K562 (cell line): ENCODE results near the gene GPR85. TPM values are rescaled to one million over a fixed set of nuclear protein-coding genes. Genes with fewer than 3 reads are reported as not detected.
A peak's percentile ranks its signal among the peaks of the same experiment; 100 is the strongest.

ENCODE experiments used
- ATF1 ChIP-seq, 2 experiments: fragments of 450-650 bp in 1 of 2; IDR thresholded peaks; 2 replicates each; pipeline ENCODE4 v1.6.1; 2016; ENCODE audit warnings: missing compliant biosample characterization in 1 of 2, missing genetic modification characterization in 1 of 2
- DNMT1 ChIP-seq: fragments of 450-650 bp; IDR thresholded peaks from 2 replicates; pipeline ENCODE4 v1.6.1; 2016; ENCODE audit warnings: antibody characterized with exemption, mild to moderate bottlenecking
- HNRNPH1 ChIP-seq: fragments of 200-400 bp; formaldehyde crosslinking; optimal IDR thresholded peaks from 2 replicates; pipeline ENCODE3; 2017; ENCODE audit warnings: low read depth, mild to moderate bottlenecking, low read length, moderate library complexity
- JUN ChIP-seq, 2 experiments: sonication (generic) in 1 of 2; formaldehyde crosslinking in 1 of 2; IDR thresholded peaks; 2 replicates each; pipeline versions ENCODE4 v1.6.1 to v1.8.0; 2012 to 2022; ENCODE audit warnings: borderline replicate concordance in 2 of 2, mild to moderate bottlenecking in 2 of 2, improper control_type of control experiment in 1 of 2, low read depth in 1 of 2, low read length in 1 of 2, missing genetic modification reagents in 1 of 2
- PTTG1 ChIP-seq: fragments of 450-650 bp; IDR thresholded peaks from 2 replicates; pipeline ENCODE4 v1.6.1; 2016; ENCODE audit warnings: low read depth, mild to moderate bottlenecking, missing genetic modification characterization, missing compliant biosample characterization
- RAD51 ChIP-seq: fragments of 450-650 bp; IDR thresholded peaks from 2 replicates; pipeline ENCODE4 v1.7.1; 2016; ENCODE audit warnings: low read depth, mild to moderate bottlenecking, borderline replicate concordance
- SMARCB1 ChIP-seq: IDR thresholded peaks from 2 replicates; pipeline ENCODE4 v1.6.1; 2011; ENCODE audit warnings: improper control_type of control experiment, low read depth; ENCODE audit not compliant: insufficient read length
- SNRNP70 ChIP-seq: fragments of 200-400 bp; formaldehyde crosslinking; optimal IDR thresholded peaks from 2 replicates; pipeline ENCODE3; 2017; ENCODE audit warnings: low read depth, low read length
- TAF1 ChIP-seq: IDR thresholded peaks from 2 replicates; pipeline ENCODE4 v1.6.1; 2011; ENCODE audit warnings: mild to moderate bottlenecking, low read length, moderate library complexity; ENCODE audit not compliant: insufficient read depth, control insufficient read depth, severe bottlenecking; ENCODE audit errors: extremely low read depth
- VEZF1 ChIP-seq: fragments of 200-800 bp; sonication (Bioruptor generic); IDR thresholded peaks from 2 replicates; pipeline ENCODE4 v1.6.1; 2017; ENCODE audit warnings: missing genetic modification characterization, missing compliant biosample characterization
- ZNF764 ChIP-seq: fragments of 250-450 bp; sonication (Bioruptor Pico); IDR thresholded peaks from 2 replicates; pipeline ENCODE4 v1.4.0; 2020; ENCODE audit warnings: low read depth, mild to moderate bottlenecking, moderate library complexity
- ZNF79 ChIP-seq: fragments of 250-450 bp; sonication (Bioruptor Pico); IDR thresholded peaks from 2 replicates; pipeline ENCODE4 v1.4.0; 2020; ENCODE audit warnings: low read depth, mild to moderate bottlenecking, moderate library complexity
- polyA plus RNA-seq, 8 experiments: library from polyadenylated mRNA; depleted of rRNA in 4 of 8; stranded (reverse) in 5 of 8; unstranded in 3 of 8; fragments of >200 nt; fragmentation: Nextera tagmentation in 2 of 8; fragmentation: Illumina TruSeq in 1 of 8; extraction: Ambion mirVana in 2 of 8; extraction: Trizol in 1 of 8; gene quantifications; 2 replicates each; pipeline versions ENCODE4 v1.2.1 to v1.2.3, GENCODE V29; 2011 to 2014; ENCODE audit warnings: inconsistent platforms in 1 of 8, missing spikeins in 1 of 8
- total RNA-seq, 7 experiments: library from RNA; depleted of rRNA in 6 of 7; stranded (reverse); fragments of >200 nt in 6 of 7; fragmentation: Illumina TruSeq in 2 of 7; extraction: Trizol in 2 of 7; gene quantifications; 2 replicates each; pipeline versions ENCODE4 v1.2.1 to v1.2.3, GENCODE V29; 2011 to 2021; ENCODE audit warnings: low replicate concordance in 1 of 7
- TF ChIP-seq, protein P1 (sequence below): fragments of 250-450 bp; sonication (Bioruptor Pico); IDR thresholded peaks from 2 replicates; pipeline ENCODE4 v1.4.0; 2020; ENCODE audit warnings: mild to moderate bottlenecking

GPR85 gene
- total and polyA plus RNA-seq, 9 of the 15 experiments (the other 6 are each of a cell fraction or from before 2014, with no cell fraction given) = 2.9 to 18.2 (median 4.0) TPM

- TF ChIP-seq SNRNP70 (no peak), RAD51 (no peak), HNRNPH1 (no peak), DNMT1 (no peak), ZNF764 (CRISPR knock-in tag) (no peak), SMARCB1 (peak; percentile 84), VEZF1 (CRISPR knock-in tag) (no peak; the same call in 1 of the 2 replicates), PTTG1 (tag) (no peak), TAF1 (no peak), ZNF79 (CRISPR knock-in tag) (no peak), JUN (IDR thresholded peaks at IDR 0.05; ENCODE audit: borderline replicate concordance, low read depth, low read length) (no peak), JUN (CRISPR knock-in tag; IDR thresholded peaks at IDR 0.05; ENCODE audit: borderline replicate concordance) (no peak), ATF1 (CRISPR knock-in tag; IDR thresholded peaks at IDR 0.05) (no peak), ATF1 (tag; IDR thresholded peaks at IDR 0.05) (peak; percentile 78)
- TF ChIP-seq, protein P1, sequence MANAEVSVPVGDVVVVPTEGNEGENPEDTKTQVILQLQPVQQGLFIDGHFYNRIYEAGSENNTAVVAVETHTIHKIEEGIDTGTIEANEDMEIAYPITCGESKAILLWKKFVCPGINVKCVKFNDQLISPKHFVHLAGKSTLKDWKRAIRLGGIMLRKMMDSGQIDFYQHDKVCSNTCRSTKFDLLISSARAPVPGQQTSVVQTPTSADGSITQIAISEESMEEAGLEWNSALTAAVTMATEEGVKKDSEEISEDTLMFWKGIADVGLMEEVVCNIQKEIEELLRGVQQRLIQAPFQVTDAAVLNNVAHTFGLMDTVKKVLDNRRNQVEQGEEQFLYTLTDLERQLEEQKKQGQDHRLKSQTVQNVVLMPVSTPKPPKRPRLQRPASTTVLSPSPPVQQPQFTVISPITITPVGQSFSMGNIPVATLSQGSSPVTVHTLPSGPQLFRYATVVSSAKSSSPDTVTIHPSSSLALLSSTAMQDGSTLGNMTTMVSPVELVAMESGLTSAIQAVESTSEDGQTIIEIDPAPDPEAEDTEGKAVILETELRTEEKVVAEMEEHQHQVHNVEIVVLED (CRISPR knock-in tag) = no peak
Measured at GRCh38 chr7:113087071-113087998, 708 bp upstream of the GPR85 start (continued).
